HG03108 (cell line): ENCODE results near the gene FAM76B.

Experiments
- ATAC-seq: cut with Tn5 transposase; IDR thresholded peaks from one replicate; pipeline ENCODE4 v1.9.1; 2021; ENCODE audit warnings: moderate library complexity; ENCODE audit not compliant: unreplicated experiment

The FAM76B gene

GRCh38 chr11:95792700-95793099 is 3.1 kb upstream of the FAM76B start:
- ATAC-seq = no peak

DNA sequence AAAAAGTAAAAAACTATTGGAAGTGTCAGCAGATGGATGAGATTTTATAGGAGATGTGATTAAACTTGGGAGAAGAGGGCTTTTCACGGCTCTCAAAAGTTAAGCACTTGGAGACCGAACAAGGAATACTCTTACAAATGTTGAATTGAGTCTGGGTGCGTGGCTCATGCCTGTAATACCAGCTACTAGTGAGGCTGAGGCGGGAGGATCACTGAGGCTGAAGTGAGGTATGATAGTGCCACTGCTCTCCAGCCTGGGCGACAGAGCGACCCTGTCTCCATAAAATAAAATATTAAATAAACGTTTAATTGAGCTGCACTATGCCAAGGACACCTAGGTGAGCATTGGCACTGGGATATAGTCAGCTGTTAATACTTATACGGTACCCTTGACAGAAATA is 2.6 kb upstream of the FAM76B start:
- no peak for ATAC-seq

DNA sequence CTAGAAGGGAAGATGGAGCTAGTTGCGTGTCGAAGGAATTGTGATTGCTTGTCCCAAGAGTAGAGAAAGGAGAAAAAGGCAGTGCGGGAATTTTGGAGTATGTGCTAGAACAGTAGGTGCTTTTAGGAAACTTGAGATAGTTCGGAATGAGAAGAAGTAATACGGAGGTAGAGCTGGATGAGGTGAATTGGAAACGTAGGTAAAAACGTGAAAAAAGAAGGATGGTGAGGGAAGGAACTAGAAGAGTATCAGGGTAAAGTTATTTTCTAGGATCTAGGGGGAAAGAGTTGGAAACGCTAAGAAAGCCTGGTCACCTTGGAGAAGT is 2.1 kb upstream of the FAM76B start:
- no peak for ATAC-seq

- no peak for ATAC-seq
Observed at GRCh38 chr11:95790933-95791708, 1.5 kb upstream of the FAM76B start.

DNA sequence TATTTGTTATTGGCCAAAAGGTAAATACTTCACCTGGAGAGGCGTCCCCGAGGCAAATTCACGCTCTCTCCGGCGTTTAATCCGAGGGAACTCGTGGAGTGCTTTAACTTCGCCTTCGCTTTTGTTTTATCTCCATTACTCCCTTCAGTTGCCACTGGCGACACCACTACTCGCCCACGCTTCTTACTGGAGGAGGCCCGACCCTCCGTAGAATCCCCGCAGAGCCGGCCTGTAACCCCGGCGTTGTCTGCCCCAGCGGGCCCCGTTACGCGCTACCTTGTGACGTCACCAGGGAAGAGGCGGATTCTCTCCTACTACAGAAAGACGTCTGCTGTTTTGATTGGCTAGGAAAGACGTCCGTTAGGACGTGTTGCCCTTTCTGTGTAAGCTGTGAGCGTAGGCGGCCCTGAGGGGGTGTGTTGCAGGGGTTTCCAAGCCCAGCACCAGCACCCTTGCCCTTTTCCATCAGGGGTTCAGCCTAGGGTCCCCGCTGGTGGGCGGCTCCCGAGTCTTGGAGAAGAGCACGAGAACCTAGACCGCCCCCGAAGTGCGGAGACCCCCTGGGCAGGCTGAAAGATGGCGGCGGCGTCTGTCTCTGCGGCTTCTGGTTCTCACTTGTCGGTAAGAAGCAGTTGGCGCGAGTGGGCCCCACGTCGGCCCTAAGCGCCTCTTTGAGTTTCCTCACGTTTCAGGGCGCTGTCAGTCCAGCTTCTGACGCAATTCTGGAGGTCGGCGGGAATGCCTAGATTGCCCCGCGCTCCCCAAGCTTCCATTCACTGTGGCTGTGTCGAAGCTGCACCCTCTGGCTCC is 746 bp upstream of the FAM76B start, which contains the start of gene CEP57:
CEP57 (plus strand) TSS at position 376 of the 810 bp plus-strand sequence; CDS start at position 577, 201 bp downstream.
- ATAC-seq = peak; percentile 58

GRCh38 chr11:95788921-95789505 is 569 bp downstream of the FAM76B start:
- no peak for ATAC-seq

GRCh38 chr11:95780544-95780943 is 9.0 kb downstream of the FAM76B start:
- no peak for ATAC-seq

DNA sequence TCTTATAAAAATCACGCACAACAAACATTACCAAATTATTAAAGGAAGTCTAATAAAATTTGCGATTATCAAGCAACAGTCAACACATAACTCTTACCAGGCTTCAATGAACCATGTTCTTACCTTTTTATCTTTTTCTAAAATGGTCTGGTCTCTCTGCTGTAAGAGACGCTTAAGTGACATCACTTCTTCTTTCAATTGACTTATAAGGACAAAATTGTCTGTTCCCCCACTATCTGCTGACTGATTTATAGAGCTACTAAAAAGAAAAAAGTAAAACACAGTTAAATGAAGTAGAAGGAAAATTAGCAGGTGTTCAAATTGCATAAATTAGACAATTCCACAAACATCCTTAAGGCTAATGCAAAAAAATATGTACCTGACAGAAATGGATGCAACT is 10.9 kb downstream of the FAM76B start:
- no peak for ATAC-seq

- no peak for ATAC-seq
Observed at GRCh38 chr11:95776859-95777258, 12.7 kb downstream of the FAM76B start.

DNA sequence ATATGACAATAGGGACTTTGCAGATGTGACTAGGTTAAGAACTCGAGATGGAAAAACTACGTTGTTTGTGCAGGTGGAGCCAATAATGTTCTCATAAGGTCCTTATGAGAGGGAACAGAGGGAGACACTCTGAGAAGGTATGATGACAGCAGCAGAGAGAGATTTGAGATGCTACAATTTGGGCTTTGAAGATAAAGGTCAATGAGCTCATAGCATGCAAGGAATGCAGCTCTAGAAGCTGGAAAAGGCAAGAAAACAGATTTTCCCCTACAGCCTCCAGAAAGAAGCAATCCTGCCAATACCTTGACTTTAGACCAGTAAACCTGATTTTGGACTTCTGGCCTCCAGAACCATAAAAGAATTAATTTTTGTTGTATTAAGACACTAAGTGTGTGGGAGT is 21.1 kb downstream of the FAM76B start:
- ATAC-seq = no peak

DNA sequence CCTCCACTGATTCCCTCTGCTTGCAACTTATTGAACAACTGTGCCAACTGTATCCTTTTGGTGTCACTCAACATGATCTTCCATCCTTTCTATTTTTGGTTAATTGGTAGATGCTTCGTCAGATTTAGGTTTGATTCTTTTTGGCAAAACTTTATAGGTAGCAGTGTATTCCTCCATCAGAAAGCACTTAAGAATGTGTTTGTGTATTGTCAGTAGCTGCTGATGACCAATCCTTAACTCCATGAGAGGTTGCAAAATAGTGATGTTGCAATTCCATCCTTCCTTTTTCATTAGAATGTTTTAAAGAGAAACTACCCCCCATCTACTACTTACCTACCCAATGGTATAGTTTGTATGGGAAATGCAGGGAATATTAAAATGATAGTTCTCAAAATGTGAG is 22.1 kb downstream of the FAM76B start:
- no peak for ATAC-seq

GRCh38 chr11:95766701-95767100 is 22.9 kb downstream of the FAM76B start:
- ATAC-seq = no peak

- no peak for ATAC-seq
Observed at GRCh38 chr11:95764267-95764898, 25.2 kb downstream of the FAM76B start.

- no peak for ATAC-seq
Observed at GRCh38 chr11:95762534-95762933, 27.0 kb downstream of the FAM76B start.

DNA sequence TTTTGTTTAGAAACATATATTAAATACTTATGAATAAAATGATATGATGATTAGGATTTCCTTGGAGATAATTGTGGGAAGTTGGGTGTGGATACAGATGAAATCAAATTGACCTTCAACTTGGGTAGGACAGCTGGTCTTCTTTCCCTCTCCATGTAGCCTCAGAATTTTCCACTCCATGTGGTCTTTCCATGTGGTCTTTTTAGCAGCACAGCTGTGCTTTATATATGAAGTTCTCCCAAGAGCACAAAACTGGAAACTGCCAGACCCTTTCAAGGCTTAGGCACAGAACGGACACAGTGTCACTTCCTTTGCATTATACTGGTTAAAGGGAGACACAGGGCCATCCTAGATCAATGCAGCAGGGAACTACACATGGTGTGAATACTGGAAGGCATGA is 28.6 kb downstream of the FAM76B start:
- ATAC-seq = no peak

DNA sequence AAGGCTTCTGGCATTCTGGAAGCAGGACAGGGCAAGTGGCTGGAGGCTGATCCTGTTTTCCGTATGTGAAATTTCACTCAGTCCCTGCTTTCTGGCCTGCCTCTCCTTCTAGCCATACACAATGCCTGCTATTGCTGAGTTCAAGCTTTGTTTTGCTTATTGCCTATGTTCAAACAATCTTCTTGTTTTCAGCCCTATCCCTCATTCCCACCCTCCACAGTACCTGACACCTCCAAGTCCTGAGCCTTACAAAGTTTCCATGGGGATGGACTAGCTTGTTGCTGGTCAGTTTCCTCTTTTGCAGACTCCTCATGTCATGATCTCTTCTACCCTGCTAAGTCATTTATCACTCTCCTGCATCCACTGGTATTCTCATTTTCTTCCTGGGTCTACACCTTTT is 38.1 kb downstream of the FAM76B start:
- ATAC-seq = no peak

DNA sequence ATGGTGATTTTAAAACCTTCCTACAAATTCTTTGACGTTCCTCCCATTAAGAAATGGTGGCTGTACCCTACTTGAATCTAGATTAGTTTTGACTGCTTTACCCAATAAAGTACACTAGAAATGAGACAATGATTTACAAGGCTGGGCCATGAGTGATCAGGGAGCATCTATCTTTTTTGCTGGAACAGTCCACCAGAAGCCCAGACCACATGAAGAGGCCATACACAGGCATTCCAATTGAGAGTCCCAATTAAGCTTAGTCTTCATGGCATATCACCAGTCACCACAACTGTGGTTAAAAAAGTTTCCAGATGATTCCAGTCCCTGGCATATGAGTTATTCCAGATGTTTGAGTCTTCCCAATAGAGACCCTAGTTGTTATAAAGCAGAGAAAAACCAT is 39.5 kb downstream of the FAM76B start:
- no peak for ATAC-seq

- ATAC-seq = no peak
Observed at GRCh38 chr11:95739108-95739938, 50.3 kb downstream of the FAM76B start.

- ATAC-seq = no peak
Observed at GRCh38 chr11:95736809-95737208, 52.8 kb downstream of the FAM76B start.

DNA sequence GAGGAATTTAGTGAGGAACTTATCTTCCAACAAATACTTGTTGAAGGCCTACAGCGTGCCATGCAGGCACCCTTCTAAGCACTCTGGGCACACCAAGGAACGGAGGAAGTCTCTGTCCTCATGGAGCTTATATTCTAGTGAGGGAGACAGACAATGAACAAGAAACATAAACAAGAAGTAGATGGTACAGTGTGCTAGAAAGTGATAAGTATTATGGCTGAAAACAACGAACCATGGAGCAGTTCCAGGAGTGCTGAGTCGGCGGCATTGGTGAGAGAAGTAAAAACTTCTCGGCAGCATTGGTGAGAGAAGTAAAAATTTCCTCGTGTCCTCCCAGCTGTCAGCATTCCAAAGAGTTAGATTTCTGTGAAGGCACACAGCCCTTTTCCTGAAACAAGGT is 53.2 kb downstream of the FAM76B start:
- no peak for ATAC-seq
